HFFc6 (cell line): Measurements from ENCODE around the gene RALGPS1. TPM values are rescaled to one million over a fixed set of nuclear protein-coding genes. Genes with fewer than 3 reads are reported as not detected.

ENCODE experiments used
- DNase-seq: peaks from one replicate; pipeline ENCODE4 v3.0.0-alpha.2; 2018
- H3K27ac Mint-ChIP-seq: 2 replicates; pipeline ENCODE4 v1.8.0; 2020; ENCODE audit warnings: mild to moderate bottlenecking, mixed read lengths
- H3K27me3 Mint-ChIP-seq: 2 replicates; pipeline ENCODE4 v1.8.0; 2021; ENCODE audit warnings: mild to moderate bottlenecking, moderate library complexity, mixed read lengths; ENCODE audit not compliant: insufficient read depth
- H3K36me3 Mint-ChIP-seq: 2 replicates; pipeline ENCODE4 v1.8.0; 2021; ENCODE audit warnings: low read depth, mixed read lengths
- H3K4me1 Mint-ChIP-seq: 2 replicates; pipeline ENCODE4 v1.8.0; 2020; ENCODE audit warnings: low read depth, mixed read lengths
- H3K4me3 Mint-ChIP-seq: 2 replicates; pipeline ENCODE4 v1.8.0; 2020; ENCODE audit warnings: mild to moderate bottlenecking, moderate library complexity, mixed read lengths
- H3K9me3 Mint-ChIP-seq: 2 replicates; pipeline ENCODE4 v1.8.0; 2020; ENCODE audit warnings: mild to moderate bottlenecking, mixed read lengths
- CTCF ChIP-seq: fragments of 200-600 bp; sonication (generic); IDR thresholded peaks from 2 replicates; pipeline ENCODE4 v1.5.0; 2021; ENCODE audit warnings: antibody characterized with exemption, mild to moderate bottlenecking
- total RNA-seq, 6 experiments: library from RNA; stranded (reverse); fragmentation: NEBNext Ultra II Directional; extraction: Animal tissue kit (Norgen Biotek cat#: 25700); gene quantifications; 2 replicates in 1 of 6; 3 replicates in 5 of 6; pipeline ENCODE4 v1.2.3, GENCODE V29; 2021

RALGPS1 gene
- total RNA-seq, 6 experiments from 2014 or later: 0.68 to 1.6 (median 1.1) TPM

GRCh38 chr9:126986506-126986951, 71.9 kb downstream of the RALGPS1 start:
- peaks cover under 1% of the 10 kb centered on the region; the same call in 1 of the 2 replicates for H3K9me3 Mint-ChIP-seq
- no peaks in the 10 kb centered on the region for H3K36me3 Mint-ChIP-seq
- no peak overlapping the region for H3K27ac Mint-ChIP-seq
- H3K27me3 Mint-ChIP-seq: peaks cover 10% of the 10 kb centered on the region
- H3K4me1 Mint-ChIP-seq: peaks cover 14% of the 10 kb centered on the region
- H3K4me3 Mint-ChIP-seq: no peak overlapping the region
- DNase-seq: no peak
- no peak for TF ChIP-seq CTCF

GRCh38 chr9:126988857-126989256, 74.3 kb downstream of the RALGPS1 start:
- peaks cover 14% of the 10 kb centered on the region for H3K4me1 Mint-ChIP-seq
- no peak overlapping the region for H3K4me3 Mint-ChIP-seq
- peaks cover 7% of the 10 kb centered on the region; the same call in 1 of the 2 replicates for H3K36me3 Mint-ChIP-seq
- H3K27ac Mint-ChIP-seq: no peak overlapping the region
- DNase-seq: no peak
- peaks cover 12% of the 10 kb centered on the region for H3K27me3 Mint-ChIP-seq
- no peak for TF ChIP-seq CTCF
- H3K9me3 Mint-ChIP-seq: peaks cover 17% of the 10 kb centered on the region

GRCh38 chr9:126989847-126990842, 75.6 kb downstream of the RALGPS1 start:
- DNase-seq: no peak
- Mint-ChIP-seq H3K4me3 (no peak overlapping the region), H3K27ac (no peak overlapping the region), H3K27me3 (peaks cover 13% of the 10 kb centered on the region), H3K9me3 (peaks cover 17% of the 10 kb centered on the region), H3K36me3 (peaks cover 7% of the 10 kb centered on the region; the same call in 1 of the 2 replicates), H3K4me1 (peaks cover 14% of the 10 kb centered on the region)
- no peak for TF ChIP-seq CTCF

- H3K36me3 Mint-ChIP-seq: peaks cover 7% of the 10 kb centered on the region; the same call in 1 of the 2 replicates
- no peak for DNase-seq
- H3K27ac Mint-ChIP-seq: no peak overlapping the region
- H3K9me3 Mint-ChIP-seq: peaks cover 20% of the 10 kb centered on the region
- H3K4me1 Mint-ChIP-seq: peaks cover 7% of the 10 kb centered on the region
- H3K4me3 Mint-ChIP-seq: no peak overlapping the region
- TF ChIP-seq CTCF: no peak
- H3K27me3 Mint-ChIP-seq: peaks cover 13% of the 10 kb centered on the region
These were observed 76.6 kb downstream of the RALGPS1 start for GRCh38 chr9:126991183-126991582.

- H3K4me3 Mint-ChIP-seq: no peak overlapping the region
- peaks cover 13% of the 10 kb centered on the region for H3K27me3 Mint-ChIP-seq
- no peak overlapping the region for H3K27ac Mint-ChIP-seq
- peaks cover 7% of the 10 kb centered on the region; the same call in 1 of the 2 replicates for H3K36me3 Mint-ChIP-seq
- TF ChIP-seq CTCF: no peak
- no peaks in the 10 kb centered on the region for H3K4me1 Mint-ChIP-seq
- H3K9me3 Mint-ChIP-seq: peaks cover 26% of the 10 kb centered on the region
- no peak for DNase-seq
These were observed 77.8 kb downstream of the RALGPS1 start for GRCh38 chr9:126992427-126992826.
